ENCODE results near the gene CASZ1. TPM values are rescaled to one million over a fixed set of nuclear protein-coding genes. Genes with fewer than 3 reads are reported as not detected.

Gene CASZ1
- total RNA-seq, 4 donors from 2014 or later: 39.1 to 215 (median 115) TPM

GRCh38 chr1:10630661-10631120 lies 165.8 kb downstream of the CASZ1 start:
- Histone ChIP-seq H3K27ac (peak overlapping the region in 2 of 4 donors; percentile 7 to 15), H3K36me3 (no peaks in the 10 kb centered on the region), H3K4me1 (peaks cover 3 to 20% (median 9%) of the 10 kb centered on the region in 4 donors), H3K4me3 (no peak overlapping the region), H3K27me3 (no peaks in the 10 kb centered on the region), H3K9me3 (no peaks in the 10 kb centered on the region)
- DNase-seq: no peak
- TF ChIP-seq CTCF (IDR thresholded peaks at IDR 0.05): no peak
- 90% methylated on average over 13 of the region's 13 CpGs; no CpG with 5 or more reads in 1 of the 2 donors for WGBS, 2 donors (ENCODE audit: low coverage in 1 of 2)
- in situ Hi-C loops (cut with MboI; ENCODE audit: low pct_ligation_motif_present in 1 of 4, low pct_unique_long_range_greater_than_20kb in 1 of 4, low sequenced_read_pairs in 3 of 4): no loop called here
- intact Hi-C loops (cut with DNase I; ENCODE audit: low total_unique reads): no loop called here

DNA sequence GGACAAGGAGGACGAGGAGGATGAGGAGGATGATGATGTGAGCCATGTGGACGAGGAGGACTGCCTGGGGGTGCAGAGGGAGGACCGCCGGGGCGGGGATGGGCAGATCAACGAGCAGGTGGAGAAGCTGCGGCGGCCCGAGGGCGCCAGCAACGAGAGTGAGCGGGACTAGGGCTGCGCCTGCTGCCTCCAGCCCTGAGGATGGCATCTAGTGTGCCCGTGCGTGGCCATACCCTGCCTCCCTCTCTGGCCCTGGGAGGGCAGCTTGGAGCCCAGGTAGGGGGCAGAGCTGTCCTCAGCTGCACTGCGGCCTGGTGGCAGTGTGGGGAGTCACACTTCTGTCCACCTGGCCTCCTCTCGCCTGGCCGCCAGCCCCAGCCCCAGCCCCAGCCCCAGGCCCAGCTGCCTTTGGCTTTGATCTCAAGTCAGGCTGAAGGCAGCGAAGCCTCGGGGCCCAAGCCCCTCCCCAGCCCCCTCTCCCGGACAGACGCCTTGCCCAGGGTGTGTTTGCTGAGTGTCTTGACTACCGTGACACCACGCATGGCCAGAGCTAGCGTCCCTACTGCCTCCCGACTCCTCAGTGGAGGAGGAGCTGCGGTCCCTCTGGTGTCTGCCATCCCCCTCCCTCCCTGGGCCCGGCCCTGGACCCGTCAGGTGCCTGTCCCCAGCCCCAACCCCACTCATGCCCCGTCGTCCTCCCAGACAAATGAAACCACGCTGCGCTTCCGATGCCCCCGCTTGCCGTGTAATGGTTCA lies 166.5 kb downstream of the CASZ1 start:
- peak overlapping the region in 1 of 4 donors; percentile 7 for H3K27ac ChIP-seq
- no peak for TF ChIP-seq POLR2A (IDR thresholded peaks at IDR 0.05)
- TF ChIP-seq POLR2AphosphoS5 (IDR thresholded peaks at IDR 0.05): no peak
- TF ChIP-seq EP300 (IDR thresholded peaks at IDR 0.05; ENCODE audit: low read depth): no peak
- TF ChIP-seq CTCF (IDR thresholded peaks at IDR 0.05): no peak
- peaks cover 0 to 13% (median 2%) of the 10 kb centered on the region in 4 donors for H3K4me1 ChIP-seq
- no peak for DNase-seq
- H3K4me3 ChIP-seq: no peak overlapping the region
- H3K9me3 ChIP-seq: no peaks in the 10 kb centered on the region
- no peaks in the 10 kb centered on the region for H3K36me3 ChIP-seq
- H3K27me3 ChIP-seq: no peaks in the 10 kb centered on the region
- in situ Hi-C loops (cut with MboI; ENCODE audit: low pct_ligation_motif_present in 1 of 4, low pct_unique_long_range_greater_than_20kb in 1 of 4, low sequenced_read_pairs in 3 of 4): no loop called here
- intact Hi-C loops (cut with DNase I; ENCODE audit: low total_unique reads): no loop called here
- 93% methylated on average over 8 to 34 of the region's 36 CpGs for WGBS, 2 donors (ENCODE audit: low coverage in 1 of 2)

DNA sequence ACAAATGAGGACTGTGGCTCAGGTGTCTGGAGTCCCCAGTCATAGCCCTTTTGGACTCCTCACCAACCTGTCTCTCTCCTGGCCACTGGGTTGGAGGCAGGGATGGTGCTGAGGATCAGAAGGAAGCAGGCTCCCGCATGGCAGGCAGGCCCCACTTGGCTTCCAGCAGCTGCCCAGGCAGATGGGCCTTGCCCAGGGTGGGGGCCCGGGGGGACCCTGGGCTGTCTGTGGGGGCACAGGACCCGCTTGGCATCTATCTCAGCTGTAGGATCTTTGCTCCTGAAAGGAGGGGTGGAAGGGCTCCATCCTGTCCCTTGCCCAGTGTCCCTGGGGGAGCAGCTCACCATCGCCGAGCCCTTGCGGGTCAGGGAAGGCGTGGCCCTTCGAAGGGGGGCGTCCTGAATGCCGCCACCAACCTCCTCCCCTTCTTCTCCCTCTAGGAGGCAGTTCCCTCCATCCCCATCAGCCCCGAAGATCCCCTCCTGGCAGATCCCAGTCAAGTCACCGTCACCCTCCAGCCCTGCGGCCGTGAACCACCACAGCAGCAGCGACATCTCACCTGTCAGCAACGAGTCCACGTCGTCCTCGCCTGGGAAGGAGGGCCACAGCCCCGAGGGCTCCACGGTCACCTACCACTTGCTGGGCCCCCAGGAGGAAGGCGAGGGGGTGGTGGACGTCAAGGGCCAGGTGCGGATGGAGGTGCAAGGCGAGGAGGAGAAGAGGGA lies 167.2 kb downstream of the CASZ1 start:
- Histone ChIP-seq H3K4me3 (no peak overlapping the region), H3K9me3 (no peaks in the 10 kb centered on the region), H3K27ac (peak overlapping the region; percentile 11 to 45 (median 38)), H3K36me3 (peaks cover 0 to 2% (median 0%) of the 10 kb centered on the region in 4 donors), H3K27me3 (no peaks in the 10 kb centered on the region), H3K4me1 (peaks cover 0 to 9% (median 0%) of the 10 kb centered on the region in 4 donors)
- DNase-seq: no peak
- 92 to 95% methylated on average over 5 to 23 of the region's 25 CpGs for WGBS, 2 donors (ENCODE audit: low coverage in 1 of 2)
- TF ChIP-seq POLR2A (IDR thresholded peaks at IDR 0.05) (no peak), EP300 (IDR thresholded peaks at IDR 0.05; ENCODE audit: low read depth) (no peak), POLR2AphosphoS5 (IDR thresholded peaks at IDR 0.05) (no peak), CTCF (IDR thresholded peaks at IDR 0.05) (no peak)
- in situ Hi-C loops (cut with MboI; ENCODE audit: low pct_ligation_motif_present in 1 of 4, low pct_unique_long_range_greater_than_20kb in 1 of 4, low sequenced_read_pairs in 3 of 4): no loop called here
- intact Hi-C loops (cut with DNase I; ENCODE audit: low total_unique reads): no loop called here

DNA sequence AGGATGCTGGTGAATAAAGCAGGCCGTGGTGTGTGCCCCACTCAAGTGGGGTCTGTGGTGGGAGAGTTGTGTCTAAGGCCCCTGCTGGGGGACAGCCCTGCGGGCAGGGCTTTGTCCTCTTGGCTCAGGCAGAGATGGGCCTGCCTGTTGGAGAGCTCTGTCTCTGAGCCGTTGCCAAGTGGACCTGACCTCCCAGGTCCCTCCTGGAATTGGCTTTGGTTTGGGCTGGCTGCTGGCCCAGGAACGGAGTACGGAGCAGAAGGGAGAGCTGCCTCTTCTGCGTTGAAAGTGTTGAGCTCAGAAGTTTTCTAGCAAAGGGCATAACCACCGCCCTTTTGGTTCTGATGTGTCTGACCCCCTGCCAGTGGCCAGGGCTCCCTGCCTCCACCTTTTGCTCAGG lies 167.8 kb downstream of the CASZ1 start:
- Histone ChIP-seq H3K4me3 (no peak overlapping the region), H3K36me3 (peaks cover 0 to 6% (median 0%) of the 10 kb centered on the region in 4 donors), H3K27me3 (no peaks in the 10 kb centered on the region), H3K4me1 (peaks cover 0 to 9% (median 0%) of the 10 kb centered on the region in 4 donors), H3K27ac (peak overlapping the region; percentile 11 to 45 (median 38)), H3K9me3 (no peaks in the 10 kb centered on the region)
- DNase-seq: no peak
- in situ Hi-C loops (cut with MboI; ENCODE audit: low pct_ligation_motif_present in 1 of 4, low pct_unique_long_range_greater_than_20kb in 1 of 4, low sequenced_read_pairs in 3 of 4) (no loop called here), intact Hi-C loops (cut with DNase I; ENCODE audit: low total_unique reads) (no loop called here)
- WGBS, 2 donors (ENCODE audit: low coverage in 1 of 2): 58 to 88% methylated on average over 4 to 7 of the region's 7 CpGs
- TF ChIP-seq POLR2AphosphoS5 (IDR thresholded peaks at IDR 0.05): no peak
- no peak for TF ChIP-seq CTCF (IDR thresholded peaks at IDR 0.05)
- TF ChIP-seq EP300 (IDR thresholded peaks at IDR 0.05; ENCODE audit: low read depth): no peak
- TF ChIP-seq POLR2A (IDR thresholded peaks at IDR 0.05): no peak
